Measurements from ENCODE around the gene CWF19L2.

The CWF19L2 gene

GRCh38 chr11:107473792-107474191, 16.2 kb upstream of the CWF19L2 start:
- Histone ChIP-seq H3K9ac (ENCODE audit: low read depth, low read length, poor library complexity) (no peak overlapping the region), H4K8ac (ENCODE audit: low read depth, low read length) (no peak overlapping the region), H3K9me3 (replicated peaks in 1 of 2; ENCODE audit: control insufficient read depth in 2 of 2, insufficient read depth in 1 of 2, low read depth in 1 of 2, low read length in 2 of 2) (no peaks in the 10 kb centered on the region), H3K4ac (ENCODE audit: low read length) (no peak overlapping the region), H3K23ac (ENCODE audit: low read depth, low read length, poor library complexity) (no peak overlapping the region), H2BK12ac (ENCODE audit: low read length) (no peak overlapping the region), H4K91ac (ENCODE audit: low read depth, low read length, poor library complexity) (no peak overlapping the region), H3K36me3 (replicated peaks in 1 of 2; ENCODE audit: control insufficient read depth in 2 of 2, insufficient read depth in 2 of 2, low read length in 2 of 2) (no peaks in the 10 kb centered on the region), H2BK15ac (ENCODE audit: low read length) (no peak overlapping the region), H2AK5ac (ENCODE audit: low read depth, low read length) (no peak overlapping the region), H2BK5ac (ENCODE audit: low read length) (no peak overlapping the region), H2BK120ac (ENCODE audit: low read depth, low read length) (no peak overlapping the region), H3K4me2 (ENCODE audit: insufficient read depth, low read length, poor library complexity, severe bottlenecking) (no peak overlapping the region), H3K79me1 (ENCODE audit: low read depth, low read length) (no peaks in the 10 kb centered on the region), H3K27ac (replicated peaks; ENCODE audit: low read length) (no peak overlapping the region), H2AFZ (ENCODE audit: low read length) (no peak overlapping the region), H3K18ac (ENCODE audit: low read length) (no peak overlapping the region), H3K14ac (ENCODE audit: low read length) (no peak overlapping the region), H3K27me3 (ENCODE audit: control insufficient read depth in 3 of 3, insufficient read depth in 3 of 3, low read depth in 1 of 3, low read length in 3 of 3) (peaks cover 0 to 9% (median 0%) of the 10 kb centered on the region in 3 experiments), H3K4me3 (ENCODE audit: low read length in 2 of 2) (no peak overlapping the region), H3K4me1 (ENCODE audit: control insufficient read depth in 2 of 2, insufficient read depth in 1 of 2, low read depth in 1 of 2, low read length in 2 of 2) (no peaks in the 10 kb centered on the region)
- no peak for DNase-seq (ENCODE audit: low spot score)
- no CpG with 5 or more reads among the region's 3 CpGs for WGBS, 2 donors (ENCODE audit: extremely low coverage in 2 of 2, insufficient read length in 2 of 2, insufficient replicate concordance in 1 of 2)

GRCh38 chr11:107472966-107473365, 15.3 kb upstream of the CWF19L2 start:
- H3K18ac ChIP-seq (ENCODE audit: low read length), result no peak overlapping the region
- no peak overlapping the region for H3K9ac ChIP-seq (ENCODE audit: low read depth, low read length, poor library complexity)
- H3K14ac ChIP-seq (ENCODE audit: low read length), result no peak overlapping the region
- H3K9me3 ChIP-seq (replicated peaks in 1 of 2; ENCODE audit: control insufficient read depth in 2 of 2, insufficient read depth in 1 of 2, low read depth in 1 of 2, low read length in 2 of 2), result no peaks in the 10 kb centered on the region
- no peak overlapping the region for H3K4me3 ChIP-seq (ENCODE audit: low read length in 2 of 2)
- no peak overlapping the region for H2AFZ ChIP-seq (ENCODE audit: low read length)
- no peak overlapping the region for H2AK5ac ChIP-seq (ENCODE audit: low read depth, low read length)
- no peak overlapping the region for H3K4me2 ChIP-seq (ENCODE audit: insufficient read depth, low read length, poor library complexity, severe bottlenecking)
- no peak overlapping the region for H3K4ac ChIP-seq (ENCODE audit: low read length)
- no peak overlapping the region for H4K8ac ChIP-seq (ENCODE audit: low read depth, low read length)
- H2BK120ac ChIP-seq (ENCODE audit: low read depth, low read length), result no peak overlapping the region
- WGBS, 2 donors (ENCODE audit: extremely low coverage in 2 of 2, insufficient read length in 2 of 2, insufficient replicate concordance in 1 of 2), result no CpG with 5 or more reads among the region's 1 CpG
- no peak overlapping the region for H2BK5ac ChIP-seq (ENCODE audit: low read length)
- H2BK12ac ChIP-seq (ENCODE audit: low read length), result no peak overlapping the region
- no peak overlapping the region for H2BK15ac ChIP-seq (ENCODE audit: low read length)
- DNase-seq (ENCODE audit: low spot score), result no peak
- no peaks in the 10 kb centered on the region for H3K79me1 ChIP-seq (ENCODE audit: low read depth, low read length)
- H3K36me3 ChIP-seq (replicated peaks in 1 of 2; ENCODE audit: control insufficient read depth in 2 of 2, insufficient read depth in 2 of 2, low read length in 2 of 2), result no peaks in the 10 kb centered on the region
- no peak overlapping the region for H4K91ac ChIP-seq (ENCODE audit: low read depth, low read length, poor library complexity)
- H3K23ac ChIP-seq (ENCODE audit: low read depth, low read length, poor library complexity), result no peak overlapping the region
- no peak overlapping the region for H3K27ac ChIP-seq (replicated peaks; ENCODE audit: low read length)
- H3K27me3 ChIP-seq (ENCODE audit: control insufficient read depth in 3 of 3, insufficient read depth in 3 of 3, low read depth in 1 of 3, low read length in 3 of 3), result peaks cover 0 to 9% (median 0%) of the 10 kb centered on the region in 3 experiments
- H3K4me1 ChIP-seq (ENCODE audit: control insufficient read depth in 2 of 2, insufficient read depth in 1 of 2, low read depth in 1 of 2, low read length in 2 of 2), result no peaks in the 10 kb centered on the region

GRCh38 chr11:107468596-107468995, 11.0 kb upstream of the CWF19L2 start:
- Histone ChIP-seq H3K9me3 (replicated peaks in 1 of 2; ENCODE audit: control insufficient read depth in 2 of 2, insufficient read depth in 1 of 2, low read depth in 1 of 2, low read length in 2 of 2) (no peaks in the 10 kb centered on the region), H3K27ac (replicated peaks; ENCODE audit: low read length) (no peak overlapping the region), H2BK12ac (ENCODE audit: low read length) (no peak overlapping the region), H3K27me3 (ENCODE audit: control insufficient read depth in 3 of 3, insufficient read depth in 3 of 3, low read depth in 1 of 3, low read length in 3 of 3) (peaks cover 0 to 6% (median 0%) of the 10 kb centered on the region in 3 experiments), H2BK15ac (ENCODE audit: low read length) (no peak overlapping the region), H3K9ac (ENCODE audit: low read depth, low read length, poor library complexity) (no peak overlapping the region), H4K91ac (ENCODE audit: low read depth, low read length, poor library complexity) (no peak overlapping the region), H3K23ac (ENCODE audit: low read depth, low read length, poor library complexity) (no peak overlapping the region), H3K4me1 (ENCODE audit: control insufficient read depth in 2 of 2, insufficient read depth in 1 of 2, low read depth in 1 of 2, low read length in 2 of 2) (no peaks in the 10 kb centered on the region), H3K18ac (ENCODE audit: low read length) (no peak overlapping the region), H2AK5ac (ENCODE audit: low read depth, low read length) (no peak overlapping the region), H2AFZ (ENCODE audit: low read length) (no peak overlapping the region), H4K8ac (ENCODE audit: low read depth, low read length) (no peak overlapping the region), H2BK120ac (ENCODE audit: low read depth, low read length) (no peak overlapping the region), H3K79me1 (ENCODE audit: low read depth, low read length) (no peaks in the 10 kb centered on the region), H2BK5ac (ENCODE audit: low read length) (no peak overlapping the region), H3K14ac (ENCODE audit: low read length) (no peak overlapping the region), H3K4me3 (ENCODE audit: low read length in 2 of 2) (no peak overlapping the region), H3K4me2 (ENCODE audit: insufficient read depth, low read length, poor library complexity, severe bottlenecking) (no peak overlapping the region), H3K36me3 (replicated peaks in 1 of 2; ENCODE audit: control insufficient read depth in 2 of 2, insufficient read depth in 2 of 2, low read length in 2 of 2) (no peaks in the 10 kb centered on the region), H3K4ac (ENCODE audit: low read length) (no peak overlapping the region)
- DNase-seq (ENCODE audit: low spot score), result no peak
- WGBS, 2 donors (ENCODE audit: extremely low coverage in 2 of 2, insufficient read length in 2 of 2, insufficient replicate concordance in 1 of 2), result no CpG with 5 or more reads among the region's 3 CpGs

DNA sequence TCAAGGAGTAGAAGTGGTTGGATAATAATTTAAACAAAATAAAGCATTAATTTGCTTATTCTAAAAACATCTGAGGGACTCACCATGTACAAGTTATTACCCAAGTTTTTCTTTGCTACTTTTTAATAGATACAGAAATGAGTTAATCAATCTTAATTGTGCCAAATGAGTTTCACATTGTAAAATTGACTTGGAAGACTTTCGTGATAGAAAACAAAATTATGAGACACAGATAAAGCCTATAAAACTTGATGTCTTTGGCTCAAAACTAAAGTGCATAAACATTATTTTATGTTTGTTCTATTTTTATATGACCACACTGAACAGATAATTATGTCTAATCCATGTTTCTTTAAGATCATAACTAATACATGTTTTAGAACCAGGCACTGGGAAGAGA, 10.1 kb upstream of the CWF19L2 start:
- Histone ChIP-seq H3K18ac (ENCODE audit: low read length) (no peak overlapping the region), H3K27ac (replicated peaks; ENCODE audit: low read length) (no peak overlapping the region), H3K4me1 (ENCODE audit: control insufficient read depth in 2 of 2, insufficient read depth in 1 of 2, low read depth in 1 of 2, low read length in 2 of 2) (no peaks in the 10 kb centered on the region), H3K14ac (ENCODE audit: low read length) (no peak overlapping the region), H3K9me3 (replicated peaks in 1 of 2; ENCODE audit: control insufficient read depth in 2 of 2, insufficient read depth in 1 of 2, low read depth in 1 of 2, low read length in 2 of 2) (no peaks in the 10 kb centered on the region), H3K23ac (ENCODE audit: low read depth, low read length, poor library complexity) (no peak overlapping the region), H3K79me1 (ENCODE audit: low read depth, low read length) (no peaks in the 10 kb centered on the region), H2BK5ac (ENCODE audit: low read length) (no peak overlapping the region), H4K8ac (ENCODE audit: low read depth, low read length) (no peak overlapping the region), H3K4ac (ENCODE audit: low read length) (no peak overlapping the region), H3K4me2 (ENCODE audit: insufficient read depth, low read length, poor library complexity, severe bottlenecking) (no peak overlapping the region), H2BK12ac (ENCODE audit: low read length) (no peak overlapping the region), H3K36me3 (replicated peaks in 1 of 2; ENCODE audit: control insufficient read depth in 2 of 2, insufficient read depth in 2 of 2, low read length in 2 of 2) (no peaks in the 10 kb centered on the region), H2BK120ac (ENCODE audit: low read depth, low read length) (no peak overlapping the region), H2AK5ac (ENCODE audit: low read depth, low read length) (no peak overlapping the region), H3K4me3 (ENCODE audit: low read length in 2 of 2) (no peak overlapping the region), H3K9ac (ENCODE audit: low read depth, low read length, poor library complexity) (no peak overlapping the region), H2BK15ac (ENCODE audit: low read length) (no peak overlapping the region), H2AFZ (ENCODE audit: low read length) (no peak overlapping the region), H3K27me3 (ENCODE audit: control insufficient read depth in 3 of 3, insufficient read depth in 3 of 3, low read depth in 1 of 3, low read length in 3 of 3) (peaks cover 0 to 2% (median 0%) of the 10 kb centered on the region in 3 experiments), H4K91ac (ENCODE audit: low read depth, low read length, poor library complexity) (no peak overlapping the region)
- DNase-seq (ENCODE audit: low spot score), result no peak
- no CpG with 5 or more reads among the region's 1 CpG for WGBS, 2 donors (ENCODE audit: extremely low coverage in 2 of 2, insufficient read length in 2 of 2, insufficient replicate concordance in 1 of 2)

Measured in neuronal stem cell (in vitro differentiated cells).